PC-3 (cell line): ENCODE results near the gene LTBP3. TPM values are rescaled to one million over a fixed set of nuclear protein-coding genes. Genes with fewer than 3 reads are reported as not detected.

Source experiments
- ATAC-seq: fragments of 200-7000 bp; cut with Tn5 transposase; 2 replicates; pipeline ENCODE4 v1.9.1; 2020; ENCODE audit warnings: mild to moderate bottlenecking, moderate library complexity
- BruUV-seq: library from RNA; stranded (reverse); fragments of 400-500 nt; replicated peaks from 2 replicates; lab custom pipeline; 2021; lab: Mats Ljungman, UMichigan
- CTCF ChIA-PET: fragments of 300-600 bp; sonication (Branson Sonifier 250); formaldehyde crosslinking; loops from one replicate; lab custom pipeline; 2022; ENCODE audit warnings: antibody characterized with exemption; lab: Charles Lee
- POLR2A ChIA-PET: fragments of 300-600 bp; sonication (Branson Sonifier 250); formaldehyde crosslinking; loops from one replicate; lab custom pipeline; 2022; ENCODE audit warnings: antibody characterized with exemption; ENCODE audit not compliant: unreplicated experiment; lab: Charles Lee
- DNase-seq: peaks from one replicate; pipeline ENCODE4 v3.0.0-alpha.2; 2015
- H2AFZ ChIP-seq: fragments of 300-600 bp; sonication (generic); 2 replicates; pipeline ENCODE4 v1.6.0; 2016; ENCODE audit warnings: antibody characterized with exemption, low read length
- H3F3A ChIP-seq: fragments of 300-600 bp; sonication (generic); one replicate; pipeline ENCODE4 v1.6.0; 2017; ENCODE audit warnings: antibody characterized with exemption, low read length, control low read depth, mild to moderate bottlenecking; ENCODE audit not compliant: unreplicated experiment
- H3K27ac ChIP-seq: fragments of 300-600 bp; sonication (generic); 2 replicates; pipeline ENCODE4 v1.5.1; 2016; ENCODE audit warnings: mild to moderate bottlenecking, low read length
- H3K27me3 ChIP-seq: fragments of 300-600 bp; sonication (generic); 2 replicates; pipeline ENCODE4 v1.6.1; 2016; ENCODE audit warnings: low read length, mixed read lengths
- H3K36me3 ChIP-seq: fragments of 300-600 bp; sonication (generic); 2 replicates; pipeline ENCODE4 v1.6.1; 2016; ENCODE audit warnings: low read depth, mixed run types, low read length, mixed read lengths
- H3K4me1 ChIP-seq: fragments of 300-600 bp; sonication (generic); 2 replicates; pipeline ENCODE4 v1.5.1; 2016; ENCODE audit warnings: low read length; ENCODE audit not compliant: insufficient read depth
- H3K4me2 ChIP-seq: fragments of 300-600 bp; sonication (generic); 2 replicates; pipeline ENCODE4 v1.6.0; 2016; ENCODE audit warnings: low read length
- H3K4me3 ChIP-seq: fragments of 300-600 bp; sonication (generic); 2 replicates; pipeline ENCODE4 v1.5.1; 2016; ENCODE audit warnings: mild to moderate bottlenecking, low read length, mixed read lengths
- H3K79me2 ChIP-seq: fragments of 300-600 bp; sonication (generic); 2 replicates; pipeline ENCODE4 v1.6.1; 2017; ENCODE audit warnings: low read length, mixed read lengths
- H3K9ac ChIP-seq: fragments of 300-600 bp; sonication (generic); 2 replicates; pipeline ENCODE4 v1.6.0; 2016; ENCODE audit warnings: mild to moderate bottlenecking, low read length
- H3K9me2 ChIP-seq: fragments of 300-600 bp; sonication (generic); replicated peaks from 2 replicates; pipeline ENCODE4 v1.6.1; 2016; ENCODE audit warnings: mixed run types, low read length, mixed read lengths
- H3K9me3 ChIP-seq: fragments of 300-600 bp; sonication (generic); 2 replicates; pipeline ENCODE4 v1.6.1; 2016; ENCODE audit warnings: low read length, mixed read lengths
- H4K20me1 ChIP-seq: fragments of 300-600 bp; sonication (generic); 2 replicates; pipeline ENCODE4 v1.6.1; 2016; ENCODE audit warnings: low read length, mixed read lengths
- CTCF ChIP-seq: fragments of 300-600 bp; sonication (generic); conservative IDR thresholded peaks from 2 replicates; pipeline ENCODE4 v1.5.1; 2017; ENCODE audit warnings: antibody characterized with exemption, low read depth, mild to moderate bottlenecking, low read length
- EZH2 ChIP-seq: fragments of 300-600 bp; sonication (generic); IDR thresholded peaks from one replicate; pipeline ENCODE4 v1.6.1; 2017; ENCODE audit warnings: antibody characterized with exemption, mild to moderate bottlenecking, low read length; ENCODE audit not compliant: unreplicated experiment
- EZH2phosphoT487 ChIP-seq: fragments of 300-600 bp; sonication (generic); IDR thresholded peaks from 2 replicates; pipeline ENCODE4 v1.6.1; 2018; ENCODE audit warnings: mild to moderate bottlenecking, antibody characterized with exemption, low read length, borderline replicate concordance
- intact Hi-C: fragments of 100-400 bp; cut with micrococcal nuclease; formaldehyde crosslinking; loops from 2 replicates; pipeline ENCODE4 v1.9.0; 2023
- total RNA-seq: library from RNA; depleted of rRNA; stranded (reverse); fragments of >200 nt; gene quantifications from 2 replicates; pipeline ENCODE4 v1.2.3, GENCODE V29; 2014

LTBP3 gene
- total RNA-seq, 1 experiment from 2014 or later: 197 TPM

- intact Hi-C loops: loop anchor here (10.0 kb wide), 1 partner anchor 73 kb away; the partner anchor contains the start of genes MAP3K11 and PCNX3
- no peak for TF ChIP-seq EZH2
- H3K79me2 ChIP-seq: 0 out of 2 replicates have a peak, but pooled peaks cover 5% of the 10 kb centered on the region
- peak overlapping the region; percentile 75 for H3K9ac ChIP-seq
- H2AFZ ChIP-seq: no peak overlapping the region; the same call in 1 of the 2 replicates
- ChIA-PET CTCF (interaction anchor here (1.4 to 2.7 kb wide), 6 partner anchors 10 to 52 kb away, joined by 3 to 25 read pairs (median 9); partner anchors contain the start of genes FAM89B and ZNRD2), POLR2A (interaction anchor here (0.5 to 1.6 kb wide), 2 partner anchors 29 to 318 kb away, joined by 3 to 7 read pairs; partner anchors contain the start of gene ZNRD2)
- H3K27me3 ChIP-seq: no peaks in the 10 kb centered on the region
- BruUV-seq: no TSS peak
- peak overlapping the region; percentile 81; the same call in 1 of the 2 replicates for H3K4me3 ChIP-seq
- DNase-seq: peak; percentile 72
- H3F3A ChIP-seq: no peaks in the 10 kb centered on the region
- H3K4me1 ChIP-seq: peaks cover 28% of the 10 kb centered on the region
- no peaks in the 10 kb centered on the region for H4K20me1 ChIP-seq
- H3K4me2 ChIP-seq: peak overlapping the region; percentile 95
- ATAC-seq: no peak
- H3K9me2 ChIP-seq: no peaks in the 10 kb centered on the region
- H3K36me3 ChIP-seq: peaks cover 11% of the 10 kb centered on the region; the same call in 1 of the 2 replicates
- H3K9me3 ChIP-seq: no peaks in the 10 kb centered on the region
- peak overlapping the region; percentile 69 for H3K27ac ChIP-seq
These were observed 16.8 kb downstream of the LTBP3 start for GRCh38 chr11:65541093-65541982.

- TSS peak; percentile 24 for BruUV-seq
- peaks cover 19% of the 10 kb centered on the region for H3K4me1 ChIP-seq
- H3K27ac ChIP-seq: peak overlapping the region; percentile 69
- H3F3A ChIP-seq: no peaks in the 10 kb centered on the region
- peak overlapping the region; percentile 75 for H3K9ac ChIP-seq
- no peaks in the 10 kb centered on the region for H3K27me3 ChIP-seq
- peak overlapping the region; percentile 84 for H2AFZ ChIP-seq
- peaks cover 15% of the 10 kb centered on the region; the same call in 1 of the 2 replicates for H3K36me3 ChIP-seq
- POLR2A ChIA-PET: interaction anchor here (0.5 to 1.6 kb wide), 2 partner anchors 30 to 319 kb away, joined by 3 to 7 read pairs; partner anchors contain the start of gene ZNRD2
- CTCF ChIA-PET: interaction anchor here (0.7 to 2.7 kb wide), 7 partner anchors 11 to 55 kb away, joined by 3 to 25 read pairs (median 7); partner anchors contain the start of genes FAM89B, KCNK7 and ZNRD2
- peak; percentile 92 for TF ChIP-seq CTCF
- no peak for TF ChIP-seq EZH2phosphoT487
- no peaks in the 10 kb centered on the region for H3K9me3 ChIP-seq
- 0 out of 2 replicates have a peak, but pooled peaks cover 5% of the 10 kb centered on the region for H3K79me2 ChIP-seq
- DNase-seq (peak; percentile 91), ATAC-seq (peak; percentile 69)
- no peaks in the 10 kb centered on the region for H4K20me1 ChIP-seq
- H3K9me2 ChIP-seq: no peaks in the 10 kb centered on the region
- H3K4me3 ChIP-seq: peak overlapping the region; percentile 81
- intact Hi-C loops: loop anchor here (1.0 to 10.0 kb wide), 2 partner anchors 30 to 74 kb away; partner anchors contain the start of genes MAP3K11, PCNX3 and ZNRD2
- H3K4me2 ChIP-seq: peak overlapping the region; percentile 95
These were observed 17.7 kb downstream of the LTBP3 start for GRCh38 chr11:65540290-65541092.
